ENCODE results near the gene ANO4. TPM values are rescaled to one million over a fixed set of nuclear protein-coding genes. Genes with fewer than 3 reads are reported as not detected.
A peak's percentile ranks its signal among the peaks of the same experiment; 100 is the strongest.

The ANO4 gene
- polyA plus RNA-seq, 1 donor, result 3.4 TPM

DNA sequence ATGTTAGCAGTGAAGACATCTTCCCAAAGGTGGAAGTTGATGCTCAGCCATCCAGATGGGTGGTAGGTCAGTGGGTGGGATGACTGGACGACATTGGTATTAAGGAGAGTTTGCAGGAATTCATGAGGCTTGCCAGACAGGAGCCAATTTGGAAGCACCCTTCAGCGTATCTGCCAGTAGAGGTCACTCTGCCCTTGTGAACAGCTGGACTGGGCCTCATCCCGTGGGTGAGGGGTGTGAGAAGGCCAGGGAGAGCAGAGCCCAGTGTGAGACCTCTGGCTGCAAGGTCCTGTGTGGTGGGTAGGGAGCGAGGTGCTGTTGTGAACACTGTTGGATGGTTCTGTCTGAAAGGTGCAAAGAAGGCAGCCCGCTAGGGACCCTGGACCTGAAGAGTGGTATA lies 377.7 kb downstream of the ANO4 start:
- Histone ChIP-seq H3K36me3 (ENCODE audit: control insufficient read depth, insufficient read depth, low read length) (no peaks in the 10 kb centered on the region), H3K4me1 (ENCODE audit: control insufficient read depth, insufficient read depth, low read length) (peaks cover 14% of the 10 kb centered on the region), H3K27ac (ENCODE audit: low read length) (no peak overlapping the region), H3K27me3 (ENCODE audit: control insufficient read depth, insufficient read depth, low read length) (no peaks in the 10 kb centered on the region), H3K4me3 (ENCODE audit: low read length) (no peak overlapping the region), H3K9me3 (ENCODE audit: control insufficient read depth, low read depth, low read length) (peaks cover 6% of the 10 kb centered on the region)
- WGBS (ENCODE audit: insufficient coverage, low lambda C conversion rate), result no CpG with 5 or more reads among the region's 5 CpGs
- peak; percentile 9 to 18 for DNase-seq

DNA sequence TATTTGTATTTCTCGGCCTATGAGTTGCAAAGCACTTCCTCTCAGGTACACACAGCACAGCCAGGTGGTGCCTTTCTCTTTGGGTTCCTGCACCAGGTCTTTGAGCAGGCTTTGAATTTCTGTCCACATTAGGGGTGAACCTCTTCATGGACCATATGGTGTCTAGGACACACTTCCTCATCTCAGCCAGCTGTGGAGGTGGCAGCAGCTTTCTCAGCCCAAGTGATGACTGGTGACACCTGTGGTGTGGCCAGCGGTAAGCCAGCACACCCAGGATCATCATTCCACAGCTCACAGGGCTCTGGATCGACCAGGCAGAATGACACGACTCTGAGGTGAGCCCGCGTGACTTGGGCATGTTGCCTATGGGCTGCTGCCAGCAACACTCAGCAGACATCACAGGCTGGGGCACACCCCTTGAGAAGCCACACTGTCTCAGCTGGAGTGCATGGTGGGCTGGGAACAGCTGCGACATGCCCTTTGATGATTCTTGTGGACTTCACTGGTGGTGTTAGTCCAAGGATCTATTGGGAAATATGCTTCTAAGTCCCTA lies 378.7 kb downstream of the ANO4 start:
- Histone ChIP-seq H3K27me3 (ENCODE audit: control insufficient read depth, insufficient read depth, low read length) (no peaks in the 10 kb centered on the region), H3K27ac (ENCODE audit: low read length) (peak overlapping the region; percentile 81), H3K36me3 (ENCODE audit: control insufficient read depth, insufficient read depth, low read length) (no peaks in the 10 kb centered on the region), H3K4me1 (ENCODE audit: control insufficient read depth, insufficient read depth, low read length) (peaks cover 14% of the 10 kb centered on the region), H3K4me3 (ENCODE audit: low read length) (no peak overlapping the region), H3K9me3 (ENCODE audit: control insufficient read depth, low read depth, low read length) (peaks cover 6% of the 10 kb centered on the region)
- DNase-seq, result peak; percentile 2 to 22
- WGBS (ENCODE audit: insufficient coverage, low lambda C conversion rate), result no CpG with 5 or more reads among the region's 7 CpGs

DNA sequence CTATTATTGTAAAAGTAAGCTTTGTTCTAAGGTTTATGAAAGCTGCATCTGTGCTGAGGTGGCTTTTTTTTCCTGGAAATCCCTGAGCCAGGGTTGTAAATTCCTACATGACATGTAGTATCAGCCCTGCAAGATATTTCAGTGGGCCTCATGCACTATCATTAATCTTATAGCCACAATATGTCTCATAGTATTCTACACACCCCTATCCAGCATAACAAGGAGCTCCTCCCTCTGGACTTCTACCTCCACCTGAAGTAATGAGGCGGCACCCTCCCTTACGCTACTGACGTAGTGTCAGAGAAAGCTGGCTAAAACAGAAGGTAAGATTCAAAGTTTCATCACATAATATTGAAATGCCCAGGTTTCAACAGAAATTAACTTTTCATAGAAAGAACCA lies 380.0 kb downstream of the ANO4 start:
- Histone ChIP-seq H3K27me3 (ENCODE audit: control insufficient read depth, insufficient read depth, low read length) (no peaks in the 10 kb centered on the region), H3K4me3 (ENCODE audit: low read length) (no peak overlapping the region), H3K4me1 (ENCODE audit: control insufficient read depth, insufficient read depth, low read length) (peaks cover 12% of the 10 kb centered on the region), H3K27ac (ENCODE audit: low read length) (peak overlapping the region; percentile 81), H3K9me3 (ENCODE audit: control insufficient read depth, low read depth, low read length) (peaks cover 6% of the 10 kb centered on the region), H3K36me3 (ENCODE audit: control insufficient read depth, insufficient read depth, low read length) (no peaks in the 10 kb centered on the region)
- WGBS (ENCODE audit: insufficient coverage, low lambda C conversion rate), result no CpG with 5 or more reads among the region's 3 CpGs
- peak; percentile 90 to 95 for DNase-seq

Other genes starting within 250 kb of the ANO4 start
- gene GAS2L3, start 221.1 kb upstream of the ANO4 start, polyA plus RNA-seq, result 34.0 TPM

Measured in large intestine (tissue), 3 donors.